Measurements from ENCODE around the gene ATP8A2. TPM values are rescaled to one million over a fixed set of nuclear protein-coding genes. Genes with fewer than 3 reads are reported as not detected.

ATP8A2 gene
- total RNA-seq, 1 donor from 2014 or later = 1.3 TPM

GRCh38 chr13:25945596-25945995, 573.8 kb downstream of the ATP8A2 start:
- Histone ChIP-seq H4K20me1 (ENCODE audit: insufficient read depth, low read length) (no peaks in the 10 kb centered on the region), H3K36me3 (ENCODE audit: insufficient read depth, low read length) (no peaks in the 10 kb centered on the region), H3K9ac (ENCODE audit: low read length) (peak overlapping the region; percentile 19), H3K4me3 (ENCODE audit: insufficient read depth, low read depth, low read length) (peak overlapping the region; percentile 26), H2AFZ (ENCODE audit: low read depth, low read length) (peak overlapping the region; percentile 13), H3K9me3 (ENCODE audit: insufficient read depth, low read depth, low read length) (no peaks in the 10 kb centered on the region), H3K27ac (ENCODE audit: low read depth, low read length) (peak overlapping the region; percentile 15), H3K4me2 (ENCODE audit: low read length) (peak overlapping the region; percentile 71), H3K4me1 (ENCODE audit: insufficient read depth, low read length) (peaks cover 16% of the 10 kb centered on the region), H3K27me3 (ENCODE audit: insufficient read depth, low read length) (no peaks in the 10 kb centered on the region), H3K79me2 (ENCODE audit: insufficient read depth, low read length) (no peaks in the 10 kb centered on the region)
- no peak for FAIRE-seq
- TF ChIP-seq EZH2 (IDR thresholded peaks at IDR 0.05; ENCODE audit: insufficient read depth, low read length) = no peak
- TF ChIP-seq CTCF (IDR thresholded peaks at IDR 0.05; ENCODE audit: insufficient read depth, low read depth, low read length) = no peak
- Mint-ChIP-seq H3K27me3 (ENCODE audit: low read depth, unreplicated experiment) (peaks cover 15% of the 10 kb centered on the region), H3K36me3 (ENCODE audit: low read depth, unreplicated experiment) (no peaks in the 10 kb centered on the region), H3K4me1 (ENCODE audit: low read depth, unreplicated experiment) (peaks cover 13% of the 10 kb centered on the region), H3K4me3 (ENCODE audit: unreplicated experiment) (no peak overlapping the region), H3K9me3 (ENCODE audit: unreplicated experiment) (peaks cover 3% of the 10 kb centered on the region), H3K27ac (ENCODE audit: unreplicated experiment) (no peak overlapping the region)
- peak; percentile 53 for DNase-seq (ENCODE audit: low read depth)

GRCh38 chr13:25946321-25946720, 574.5 kb downstream of the ATP8A2 start:
- peak overlapping the region; percentile 13 for H2AFZ ChIP-seq (ENCODE audit: low read depth, low read length)
- no peak overlapping the region for H3K27ac ChIP-seq (ENCODE audit: low read depth, low read length)
- Mint-ChIP-seq H3K36me3 (ENCODE audit: low read depth, unreplicated experiment) (no peaks in the 10 kb centered on the region), H3K27ac (ENCODE audit: unreplicated experiment) (no peak overlapping the region), H3K4me3 (ENCODE audit: unreplicated experiment) (no peak overlapping the region), H3K27me3 (ENCODE audit: low read depth, unreplicated experiment) (peaks cover 12% of the 10 kb centered on the region), H3K9me3 (ENCODE audit: unreplicated experiment) (no peaks in the 10 kb centered on the region), H3K4me1 (ENCODE audit: low read depth, unreplicated experiment) (peaks cover 11% of the 10 kb centered on the region)
- H3K9me3 ChIP-seq (ENCODE audit: insufficient read depth, low read depth, low read length) = peaks cover 3% of the 10 kb centered on the region
- peaks cover 16% of the 10 kb centered on the region for H3K4me1 ChIP-seq (ENCODE audit: insufficient read depth, low read length)
- H3K4me3 ChIP-seq (ENCODE audit: insufficient read depth, low read depth, low read length) = no peak overlapping the region
- DNase-seq (ENCODE audit: low read depth) = no peak
- H3K27me3 ChIP-seq (ENCODE audit: insufficient read depth, low read length) = no peaks in the 10 kb centered on the region
- H3K4me2 ChIP-seq (ENCODE audit: low read length) = peak overlapping the region; percentile 71
- TF ChIP-seq CTCF (IDR thresholded peaks at IDR 0.05; ENCODE audit: insufficient read depth, low read depth, low read length) (no peak), EZH2 (IDR thresholded peaks at IDR 0.05; ENCODE audit: insufficient read depth, low read length) (no peak)
- no peaks in the 10 kb centered on the region for H3K36me3 ChIP-seq (ENCODE audit: insufficient read depth, low read length)
- no peak for FAIRE-seq
- H4K20me1 ChIP-seq (ENCODE audit: insufficient read depth, low read length) = no peaks in the 10 kb centered on the region
- H3K79me2 ChIP-seq (ENCODE audit: insufficient read depth, low read length) = no peaks in the 10 kb centered on the region
- peak overlapping the region; percentile 19 for H3K9ac ChIP-seq (ENCODE audit: low read length)

- no peak for FAIRE-seq
These were observed 577.1 kb downstream of the ATP8A2 start for GRCh38 chr13:25948910-25949309.

More at GRCh38 chr13:25948910-25949309, 577.1 kb downstream of the ATP8A2 start:
- Histone ChIP-seq H4K20me1 (ENCODE audit: insufficient read depth, low read length) (no peaks in the 10 kb centered on the region), H3K27ac (ENCODE audit: low read depth, low read length) (no peak overlapping the region), H3K27me3 (ENCODE audit: insufficient read depth, low read length) (no peaks in the 10 kb centered on the region), H3K36me3 (ENCODE audit: insufficient read depth, low read length) (no peaks in the 10 kb centered on the region), H3K4me1 (ENCODE audit: insufficient read depth, low read length) (peaks cover 16% of the 10 kb centered on the region), H3K9ac (ENCODE audit: low read length) (no peak overlapping the region), H3K9me3 (ENCODE audit: insufficient read depth, low read depth, low read length) (peaks cover 3% of the 10 kb centered on the region), H3K4me3 (ENCODE audit: insufficient read depth, low read depth, low read length) (no peak overlapping the region), H3K4me2 (ENCODE audit: low read length) (no peak overlapping the region), H2AFZ (ENCODE audit: low read depth, low read length) (no peak overlapping the region), H3K79me2 (ENCODE audit: insufficient read depth, low read length) (no peaks in the 10 kb centered on the region)
- Mint-ChIP-seq H3K4me1 (ENCODE audit: low read depth, unreplicated experiment) (peaks cover 9% of the 10 kb centered on the region), H3K4me3 (ENCODE audit: unreplicated experiment) (no peak overlapping the region), H3K9me3 (ENCODE audit: unreplicated experiment) (no peaks in the 10 kb centered on the region), H3K27me3 (ENCODE audit: low read depth, unreplicated experiment) (peaks cover 14% of the 10 kb centered on the region), H3K36me3 (ENCODE audit: low read depth, unreplicated experiment) (no peaks in the 10 kb centered on the region), H3K27ac (ENCODE audit: unreplicated experiment) (no peak overlapping the region)
- no peak for DNase-seq (ENCODE audit: low read depth)
- no peak for TF ChIP-seq CTCF (IDR thresholded peaks at IDR 0.05; ENCODE audit: insufficient read depth, low read depth, low read length)
- TF ChIP-seq EZH2 (IDR thresholded peaks at IDR 0.05; ENCODE audit: insufficient read depth, low read length) = no peak

Measured in astrocyte (in vitro differentiated cells and primary cell).